Neural crest cell (in vitro differentiated cells): Measurements from ENCODE around the gene CSTB. TPM values are rescaled to one million over a fixed set of nuclear protein-coding genes. Genes with fewer than 3 reads are reported as not detected.

Experiments
- DNase-seq: peaks from one replicate; pipeline ENCODE4 v3.0.0; 2021; ENCODE audit warnings: low read depth, mixed read lengths, low spot score
- H3K27ac Mint-ChIP-seq: one replicate; pipeline ENCODE4 v1.8.0; 2021; ENCODE audit warnings: mild to moderate bottlenecking, mixed read lengths; ENCODE audit not compliant: unreplicated experiment
- H3K27me3 Mint-ChIP-seq: 2 replicates; pipeline ENCODE4 v1.8.0; 2021; ENCODE audit warnings: low read depth, mild to moderate bottlenecking, mixed read lengths
- H3K36me3 Mint-ChIP-seq: 2 replicates; pipeline ENCODE4 v1.8.0; 2021; ENCODE audit warnings: low read depth, mild to moderate bottlenecking, mixed read lengths
- H3K4me1 Mint-ChIP-seq: 2 replicates; pipeline ENCODE4 v1.8.0; 2021; ENCODE audit warnings: mixed read lengths
- H3K4me3 Mint-ChIP-seq: one replicate; pipeline ENCODE4 v1.8.0; 2021; ENCODE audit warnings: mild to moderate bottlenecking, mixed read lengths
- H3K9me3 Mint-ChIP-seq: 2 replicates; pipeline ENCODE4 v1.8.0; 2021; ENCODE audit warnings: mixed read lengths
- CTCF ChIP-seq: fragments of 200-600 bp; sonication (generic); conservative IDR thresholded peaks from 2 replicates; pipeline ENCODE4 v1.5.0; 2021; ENCODE audit warnings: antibody characterized with exemption, mild to moderate bottlenecking
- total RNA-seq: library from RNA; stranded (reverse); gene quantifications from 2 replicates; pipeline ENCODE4 v1.2.1, GENCODE V29; 2021

Gene CSTB
- total RNA-seq, 1 donor from 2014 or later: 37.1 TPM

- Mint-ChIP-seq H3K4me1 (peaks cover 28% of the 10 kb centered on the region), H3K27me3 (no peaks in the 10 kb centered on the region), H3K36me3 (no peaks in the 10 kb centered on the region), H3K27ac (peak overlapping the region; percentile 92), H3K4me3 (no peak overlapping the region), H3K9me3 (no peaks in the 10 kb centered on the region)
- TF ChIP-seq CTCF: no peak
- no peak for DNase-seq
These were observed 8.6 kb downstream of the CSTB start for GRCh38 chr21:43767498-43767983.

- peak overlapping the region; percentile 92 for H3K27ac Mint-ChIP-seq
- no peak for DNase-seq
- H3K4me3 Mint-ChIP-seq: no peak overlapping the region
- H3K36me3 Mint-ChIP-seq: no peaks in the 10 kb centered on the region
- H3K27me3 Mint-ChIP-seq: no peaks in the 10 kb centered on the region
- no peak for TF ChIP-seq CTCF
- H3K4me1 Mint-ChIP-seq: peaks cover 28% of the 10 kb centered on the region
- H3K9me3 Mint-ChIP-seq: no peaks in the 10 kb centered on the region
These were observed 9.2 kb downstream of the CSTB start for GRCh38 chr21:43766734-43767497.

- no peak for DNase-seq
- peaks cover 21% of the 10 kb centered on the region for H3K4me1 Mint-ChIP-seq
- no peaks in the 10 kb centered on the region for H3K27me3 Mint-ChIP-seq
- TF ChIP-seq CTCF: no peak
- H3K4me3 Mint-ChIP-seq: no peak overlapping the region
- H3K36me3 Mint-ChIP-seq: no peaks in the 10 kb centered on the region
- H3K27ac Mint-ChIP-seq: peak overlapping the region; percentile 88
- H3K9me3 Mint-ChIP-seq: no peaks in the 10 kb centered on the region
These were observed 11.3 kb downstream of the CSTB start for GRCh38 chr21:43764576-43765495.

GRCh38 chr21:43763901-43764523, 12.1 kb downstream of the CSTB start:
- Mint-ChIP-seq H3K27me3 (no peaks in the 10 kb centered on the region), H3K36me3 (no peaks in the 10 kb centered on the region), H3K9me3 (no peaks in the 10 kb centered on the region), H3K4me1 (peaks cover 18% of the 10 kb centered on the region), H3K27ac (no peak overlapping the region), H3K4me3 (no peak overlapping the region)
- no peak for TF ChIP-seq CTCF
- DNase-seq: no peak
